SU-DHL-6 (cell line): ENCODE results near the gene NPHS1.

ENCODE experiments used
- EZH2phosphoT487 ChIP-seq: fragments of 200-600 bp; sonication (generic), shearing (Covaris generic); conservative IDR thresholded peaks from 2 replicates; pipeline ENCODE4 v1.6.1; 2018; ENCODE audit warnings: mild to moderate bottlenecking, antibody characterized with exemption, low read length, moderate library complexity, mixed read lengths
- TF ChIP-seq, protein P1 (sequence below): fragments of 200-600 bp; sonication (generic); IDR thresholded peaks from one replicate; pipeline ENCODE4 v1.5.1; 2017; ENCODE audit warnings: antibody characterized with exemption, mild to moderate bottlenecking, low read length, moderate library complexity; ENCODE audit not compliant: insufficient read depth, poor library complexity, severe bottlenecking

DNA sequence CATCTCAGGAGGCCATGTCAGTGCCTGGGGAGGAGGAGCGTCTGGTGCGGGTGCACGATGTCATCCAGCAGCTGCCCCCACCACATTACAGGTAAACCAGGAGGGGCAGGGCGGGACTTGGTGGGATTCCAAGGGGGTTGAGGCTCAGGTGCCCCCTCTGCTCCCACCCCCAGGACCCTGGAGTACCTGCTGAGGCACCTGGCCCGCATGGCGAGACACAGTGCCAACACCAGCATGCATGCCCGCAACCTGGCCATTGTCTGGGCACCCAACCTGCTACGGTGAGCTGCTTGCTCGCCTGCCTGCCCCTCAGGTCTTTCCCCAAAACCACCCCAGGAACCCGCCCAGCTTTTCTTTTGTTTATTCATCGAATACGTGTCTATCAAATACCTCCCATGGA, 69.7 kb downstream of the NPHS1 start:
- TF ChIP-seq, protein P1, sequence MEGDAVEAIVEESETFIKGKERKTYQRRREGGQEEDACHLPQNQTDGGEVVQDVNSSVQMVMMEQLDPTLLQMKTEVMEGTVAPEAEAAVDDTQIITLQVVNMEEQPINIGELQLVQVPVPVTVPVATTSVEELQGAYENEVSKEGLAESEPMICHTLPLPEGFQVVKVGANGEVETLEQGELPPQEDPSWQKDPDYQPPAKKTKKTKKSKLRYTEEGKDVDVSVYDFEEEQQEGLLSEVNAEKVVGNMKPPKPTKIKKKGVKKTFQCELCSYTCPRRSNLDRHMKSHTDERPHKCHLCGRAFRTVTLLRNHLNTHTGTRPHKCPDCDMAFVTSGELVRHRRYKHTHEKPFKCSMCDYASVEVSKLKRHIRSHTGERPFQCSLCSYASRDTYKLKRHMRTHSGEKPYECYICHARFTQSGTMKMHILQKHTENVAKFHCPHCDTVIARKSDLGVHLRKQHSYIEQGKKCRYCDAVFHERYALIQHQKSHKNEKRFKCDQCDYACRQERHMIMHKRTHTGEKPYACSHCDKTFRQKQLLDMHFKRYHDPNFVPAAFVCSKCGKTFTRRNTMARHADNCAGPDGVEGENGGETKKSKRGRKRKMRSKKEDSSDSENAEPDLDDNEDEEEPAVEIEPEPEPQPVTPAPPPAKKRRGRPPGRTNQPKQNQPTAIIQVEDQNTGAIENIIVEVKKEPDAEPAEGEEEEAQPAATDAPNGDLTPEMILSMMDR = no peak
- no peak for TF ChIP-seq EZH2phosphoT487
